ENCODE results near the gene PDZK1IP1. TPM values are rescaled to one million over a fixed set of nuclear protein-coding genes. Genes with fewer than 3 reads are reported as not detected.

PDZK1IP1 gene
- total RNA-seq, 3 donors from 2014 or later, result 2.2 to 69.4 (median 42.3) TPM

- intact Hi-C loops (cut with DNase I; ENCODE audit: low total_unique reads), result no loop called here
- no peak for DNase-seq (ENCODE audit: low spot score in 2 of 2)
Observed at GRCh38 chr1:47211796-47212269, 22.0 kb upstream of the PDZK1IP1 start.

GRCh38 chr1:47210666-47211065, 20.8 kb upstream of the PDZK1IP1 start:
- H3K4me3 ChIP-seq, result no peak overlapping the region
- H3K9me3 ChIP-seq, result no peaks in the 10 kb centered on the region
- intact Hi-C loops (cut with DNase I; ENCODE audit: low total_unique reads), result no loop called here
- TF ChIP-seq CTCF (IDR thresholded peaks at IDR 0.05) (no peak), POLR2AphosphoS5 (IDR thresholded peaks at IDR 0.05) (no peak)
- H3K27ac ChIP-seq, result no peak overlapping the region
- no peaks in the 10 kb centered on the region for H3K36me3 ChIP-seq
- DNase-seq (ENCODE audit: low spot score in 2 of 2), result no peak
- peaks cover 0 to 5% of the 10 kb centered on the region in 2 donors for H3K27me3 ChIP-seq
- no peaks in the 10 kb centered on the region for H3K4me1 ChIP-seq

More at GRCh38 chr1:47211796-47212269, 22.0 kb upstream of the PDZK1IP1 start:
- TF ChIP-seq POLR2AphosphoS5 (IDR thresholded peaks at IDR 0.05) (no peak), POLR2A (IDR thresholded peaks at IDR 0.05) (no peak), CTCF (IDR thresholded peaks at IDR 0.05) (no peak)
- Histone ChIP-seq H3K27ac (no peak overlapping the region), H3K36me3 (no peaks in the 10 kb centered on the region), H3K4me1 (no peaks in the 10 kb centered on the region), H3K9me3 (no peaks in the 10 kb centered on the region), H3K4me3 (no peak overlapping the region), H3K27me3 (peaks cover 0 to 5% of the 10 kb centered on the region in 2 donors)

- Histone ChIP-seq H3K9me3 (no peaks in the 10 kb centered on the region), H3K4me3 (no peak overlapping the region), H3K4me1 (no peaks in the 10 kb centered on the region), H3K27me3 (peaks cover 0 to 5% of the 10 kb centered on the region in 2 donors), H3K27ac (no peak overlapping the region), H3K36me3 (no peaks in the 10 kb centered on the region)
- intact Hi-C loops (cut with DNase I; ENCODE audit: low total_unique reads), result no loop called here
- no peak for DNase-seq (ENCODE audit: low spot score in 2 of 2)
- no peak for TF ChIP-seq POLR2AphosphoS5 (IDR thresholded peaks at IDR 0.05)
- TF ChIP-seq CTCF (IDR thresholded peaks at IDR 0.05), result no peak
- TF ChIP-seq POLR2A (IDR thresholded peaks at IDR 0.05), result no peak
Observed at GRCh38 chr1:47209725-47210325, 20.0 kb upstream of the PDZK1IP1 start.

- intact Hi-C loops (cut with DNase I; ENCODE audit: low total_unique reads), result no loop called here
- Histone ChIP-seq H3K4me1 (no peaks in the 10 kb centered on the region), H3K4me3 (no peak overlapping the region), H3K27me3 (peaks cover 0 to 5% of the 10 kb centered on the region in 2 donors), H3K27ac (no peak overlapping the region), H3K36me3 (no peaks in the 10 kb centered on the region), H3K9me3 (no peaks in the 10 kb centered on the region)
- TF ChIP-seq CTCF (IDR thresholded peaks at IDR 0.05) (no peak), POLR2AphosphoS5 (IDR thresholded peaks at IDR 0.05) (no peak), POLR2A (IDR thresholded peaks at IDR 0.05) (no peak)
- DNase-seq (ENCODE audit: low spot score in 2 of 2), result no peak
Observed at GRCh38 chr1:47209091-47209490, 19.3 kb upstream of the PDZK1IP1 start.

GRCh38 chr1:47208374-47208850, 18.6 kb upstream of the PDZK1IP1 start:
- Histone ChIP-seq H3K4me1 (no peaks in the 10 kb centered on the region), H3K4me3 (no peak overlapping the region), H3K36me3 (no peaks in the 10 kb centered on the region), H3K9me3 (no peaks in the 10 kb centered on the region), H3K27ac (no peak overlapping the region), H3K27me3 (peaks cover 0 to 5% of the 10 kb centered on the region in 2 donors)
- no peak for TF ChIP-seq CTCF (IDR thresholded peaks at IDR 0.05)
- no peak for TF ChIP-seq POLR2AphosphoS5 (IDR thresholded peaks at IDR 0.05)
- no peak for TF ChIP-seq POLR2A (IDR thresholded peaks at IDR 0.05)
- intact Hi-C loops (cut with DNase I; ENCODE audit: low total_unique reads), result no loop called here
- no peak for DNase-seq (ENCODE audit: low spot score in 2 of 2)
